ENCODE results near the gene APOBR.
"Not testable (repeated sequence)": the region's sequence is repeated elsewhere in the genome, so short reads cannot be mapped to it uniquely, and the experiment has no call there.

APOBR gene

DNA sequence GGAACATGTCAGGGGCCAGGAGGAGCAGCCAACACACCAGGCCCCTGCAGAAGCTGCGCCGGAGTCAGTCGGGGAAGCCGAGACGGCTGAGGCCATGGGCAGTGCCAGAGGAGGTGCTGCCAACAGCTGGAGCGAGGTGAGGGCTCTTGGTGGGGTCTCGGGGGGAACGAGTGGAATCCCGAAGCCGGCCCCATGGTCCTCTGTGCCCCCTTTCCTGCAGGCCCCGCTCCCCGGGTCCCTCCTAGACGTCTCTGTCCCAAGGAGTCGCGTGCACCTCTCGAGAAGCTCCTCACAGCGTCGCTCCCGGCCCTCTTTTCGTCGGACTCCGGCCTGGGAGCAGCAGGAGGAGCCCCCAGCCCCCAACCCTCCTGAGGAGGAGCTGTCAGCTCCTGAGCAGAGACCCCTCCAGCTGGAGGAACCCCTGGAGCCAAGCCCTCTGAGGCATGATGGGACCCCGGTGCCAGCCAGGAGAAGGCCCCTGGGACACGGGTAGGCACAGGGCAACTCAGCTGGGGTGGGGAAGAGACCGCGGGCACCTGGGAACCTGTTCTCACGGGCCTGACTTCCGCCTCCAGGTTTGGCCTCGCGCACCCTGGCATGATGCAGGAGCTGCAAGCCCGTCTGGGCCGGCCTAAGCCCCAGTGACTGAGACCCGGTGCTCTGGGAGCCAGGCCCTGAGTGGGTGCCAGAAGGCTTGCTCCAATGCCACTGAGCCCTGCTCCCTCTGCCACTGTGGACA lies 3.6 kb downstream of the APOBR start:
- DNase-seq (ENCODE audit: low spot score): no peak

DNA sequence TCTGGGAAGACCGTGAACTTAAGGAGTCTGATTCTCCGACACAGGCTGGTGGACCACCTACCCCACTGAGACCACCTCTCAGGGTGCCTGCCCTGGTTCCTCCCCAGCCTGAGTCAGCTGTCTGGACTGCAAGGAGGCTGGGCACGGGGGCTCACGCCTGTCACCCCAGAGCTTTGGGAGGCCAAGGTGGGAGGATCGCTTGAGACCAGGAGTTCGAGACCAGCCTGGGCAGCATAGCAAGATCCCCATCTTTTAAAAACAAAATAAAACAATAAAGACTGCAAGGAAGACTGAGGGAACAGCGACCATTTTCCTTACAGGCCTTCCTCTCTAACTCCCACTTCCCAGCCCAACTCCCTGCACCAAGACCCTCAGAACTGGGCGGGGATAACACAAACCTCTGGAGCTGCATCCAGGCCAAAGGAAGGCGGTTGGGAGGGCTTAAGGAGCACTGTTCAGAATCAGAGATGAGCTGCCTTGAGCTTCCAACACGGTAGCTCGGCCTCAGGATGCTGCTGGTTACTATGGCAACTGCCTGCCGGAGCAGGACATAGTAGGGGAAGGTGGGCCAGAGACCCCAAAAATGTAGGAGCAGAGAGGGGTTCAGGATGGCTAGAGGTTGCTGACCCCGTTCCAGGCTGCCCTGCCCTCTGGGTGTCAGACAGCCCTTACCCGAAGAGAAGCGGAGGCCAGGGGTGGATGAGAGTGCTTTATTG lies 4.4 kb downstream of the APOBR start:
- no peak for DNase-seq (ENCODE audit: low spot score)

DNA sequence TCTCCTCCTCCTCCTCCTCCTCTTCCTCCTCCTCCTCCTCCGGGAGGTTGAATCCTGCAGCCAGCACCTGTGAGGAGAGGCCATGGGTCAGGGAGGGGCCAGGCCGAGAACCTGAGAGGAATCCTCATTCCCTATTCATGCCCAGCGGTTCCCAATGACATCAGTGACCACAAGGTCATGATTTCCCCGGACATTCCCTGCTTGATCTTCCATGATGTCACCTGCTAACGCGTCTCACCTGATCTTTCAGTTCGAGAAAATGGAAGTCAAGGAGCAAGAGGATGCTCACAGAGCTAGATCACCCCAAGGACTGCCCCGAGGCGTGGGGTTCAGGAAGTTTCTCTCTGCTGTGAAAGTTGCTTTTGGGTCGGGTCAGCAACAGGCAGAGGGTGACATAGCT lies 5.4 kb downstream of the APOBR start:
- DNase-seq (ENCODE audit: low spot score): no peak

DNA sequence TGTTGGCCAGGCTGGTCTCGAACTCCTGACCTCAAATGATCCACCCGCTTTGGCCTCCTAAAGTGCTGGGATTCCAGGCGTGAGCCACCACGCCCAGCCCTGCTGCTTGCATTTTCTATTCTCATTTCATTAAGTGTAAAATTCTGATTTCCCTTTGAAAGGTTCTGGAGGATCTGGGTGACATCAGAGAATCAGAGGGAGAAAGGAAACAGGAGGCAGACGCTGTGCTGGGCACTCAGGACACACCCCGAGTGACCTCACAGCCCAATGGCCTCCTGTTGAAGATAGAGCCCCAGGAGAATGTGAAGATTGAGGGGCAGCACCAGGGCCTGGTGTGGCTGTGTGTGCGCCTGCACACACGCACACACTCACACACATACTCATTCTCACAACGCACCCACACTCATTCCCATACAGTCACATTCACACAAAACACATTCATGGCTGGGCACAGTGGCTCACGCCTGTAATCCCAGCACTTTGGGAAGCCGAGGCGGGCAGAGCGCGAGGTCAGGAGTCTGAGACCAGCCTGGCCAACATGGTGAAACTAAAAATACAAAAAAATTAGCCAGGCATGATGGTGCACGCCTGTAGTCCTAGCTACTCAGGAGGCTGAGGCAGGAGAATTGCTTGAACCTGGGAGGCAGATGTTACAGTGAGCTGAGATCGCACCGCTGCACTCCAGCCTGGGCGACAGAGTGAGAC lies 6.2 kb downstream of the APOBR start:
- DNase-seq (ENCODE audit: low spot score): not testable (repeated sequence)

DNA sequence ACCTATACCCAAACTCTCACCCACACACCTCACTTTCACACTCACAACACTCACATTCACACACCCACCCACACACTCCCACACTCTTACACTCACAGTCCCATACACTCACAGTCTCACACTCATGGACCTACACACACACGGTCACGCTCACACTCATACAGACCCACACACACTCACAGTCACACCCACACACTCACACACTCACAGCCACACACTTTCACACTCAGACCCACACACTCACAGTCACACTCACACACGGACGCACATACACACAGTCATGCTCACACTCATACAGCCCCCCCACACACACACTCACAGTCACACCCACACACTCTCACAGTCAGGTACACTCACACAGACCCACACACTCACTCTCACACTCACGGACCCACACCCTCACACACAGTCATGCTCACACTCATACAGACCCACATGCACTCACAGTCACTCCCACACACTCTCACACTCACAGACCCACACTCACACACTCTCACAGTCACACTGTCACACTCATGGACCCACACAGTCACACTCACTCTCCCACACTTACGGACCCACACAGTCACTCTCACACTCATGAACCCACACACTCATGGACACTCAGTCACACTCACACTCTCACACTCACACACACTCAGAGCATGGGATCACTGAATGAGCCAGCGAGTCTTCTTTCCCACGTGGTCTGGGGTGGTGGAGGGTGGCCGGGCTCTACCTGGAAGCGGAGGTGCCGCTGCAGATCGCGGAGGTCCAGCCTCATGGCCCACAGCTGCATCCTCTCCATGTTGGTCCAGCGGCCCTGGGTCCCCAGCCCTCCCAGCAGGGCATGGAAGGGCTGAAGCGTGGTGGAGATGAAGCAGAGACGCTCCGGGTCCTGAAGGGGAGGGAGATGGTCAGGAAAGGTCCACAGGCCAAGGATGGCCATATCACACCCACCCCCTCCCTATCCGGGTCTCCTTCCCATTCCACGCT lies 7.1 kb downstream of the APOBR start:
- DNase-seq (ENCODE audit: low spot score): no peak

DNA sequence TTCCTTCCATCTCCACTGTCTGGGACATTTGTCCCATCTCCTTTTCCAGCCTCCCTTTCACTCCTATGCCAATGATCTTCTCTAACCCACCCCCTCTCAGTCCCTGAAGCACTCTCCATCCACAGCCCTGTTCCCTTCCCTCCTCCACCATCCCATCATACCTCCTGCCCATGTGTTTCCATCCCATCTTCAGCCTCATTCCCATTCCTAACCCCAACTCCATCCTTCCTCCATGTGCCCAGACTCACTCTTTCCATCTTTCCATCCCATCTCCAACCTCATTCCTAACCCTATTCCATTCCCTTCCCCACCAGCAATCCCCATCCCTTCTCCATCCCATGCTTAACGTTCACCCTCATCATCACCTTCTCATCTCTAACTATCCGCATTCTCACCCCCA lies 7.8 kb downstream of the APOBR start:
- no peak for DNase-seq (ENCODE audit: low spot score)

DNA sequence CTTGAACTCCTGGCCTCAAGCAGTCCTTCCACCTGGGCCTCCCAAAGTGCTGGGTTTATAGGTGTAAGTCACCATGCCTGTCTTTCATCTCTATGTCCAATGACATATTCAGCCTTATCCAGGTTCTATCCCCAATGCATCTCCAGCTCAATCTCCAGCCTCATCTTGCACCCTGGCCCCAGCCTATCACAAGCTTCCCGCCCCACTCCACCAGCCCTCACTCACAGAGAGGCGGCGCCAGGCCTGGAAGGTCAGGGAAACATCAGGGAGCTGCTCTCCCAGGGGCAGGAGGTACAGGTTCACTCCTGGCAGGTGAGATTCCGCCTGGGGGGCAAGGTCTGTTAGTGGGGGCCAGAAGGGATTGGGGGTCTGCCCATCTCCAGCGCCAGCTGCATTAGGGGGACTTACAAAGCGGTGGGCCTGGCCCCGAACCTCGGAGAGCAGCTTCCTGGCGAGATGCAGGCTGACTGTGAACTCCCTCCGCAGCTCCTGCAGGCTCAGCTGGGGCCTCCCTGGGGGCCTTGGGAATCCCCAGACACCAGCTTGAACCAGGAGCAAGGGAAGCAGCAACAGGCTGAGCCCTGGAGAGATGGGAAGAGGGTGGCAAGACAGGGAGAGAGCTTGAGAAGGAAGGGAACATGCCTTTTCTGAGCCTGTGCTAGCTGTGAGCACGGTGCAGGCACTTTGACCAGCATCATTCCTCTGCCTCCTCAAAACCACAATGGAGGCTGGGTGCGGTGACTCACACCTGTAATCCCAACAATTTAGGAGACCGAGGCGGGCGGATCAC lies 9.2 kb downstream of the APOBR start:
- no peak for DNase-seq (ENCODE audit: low spot score)

DNA sequence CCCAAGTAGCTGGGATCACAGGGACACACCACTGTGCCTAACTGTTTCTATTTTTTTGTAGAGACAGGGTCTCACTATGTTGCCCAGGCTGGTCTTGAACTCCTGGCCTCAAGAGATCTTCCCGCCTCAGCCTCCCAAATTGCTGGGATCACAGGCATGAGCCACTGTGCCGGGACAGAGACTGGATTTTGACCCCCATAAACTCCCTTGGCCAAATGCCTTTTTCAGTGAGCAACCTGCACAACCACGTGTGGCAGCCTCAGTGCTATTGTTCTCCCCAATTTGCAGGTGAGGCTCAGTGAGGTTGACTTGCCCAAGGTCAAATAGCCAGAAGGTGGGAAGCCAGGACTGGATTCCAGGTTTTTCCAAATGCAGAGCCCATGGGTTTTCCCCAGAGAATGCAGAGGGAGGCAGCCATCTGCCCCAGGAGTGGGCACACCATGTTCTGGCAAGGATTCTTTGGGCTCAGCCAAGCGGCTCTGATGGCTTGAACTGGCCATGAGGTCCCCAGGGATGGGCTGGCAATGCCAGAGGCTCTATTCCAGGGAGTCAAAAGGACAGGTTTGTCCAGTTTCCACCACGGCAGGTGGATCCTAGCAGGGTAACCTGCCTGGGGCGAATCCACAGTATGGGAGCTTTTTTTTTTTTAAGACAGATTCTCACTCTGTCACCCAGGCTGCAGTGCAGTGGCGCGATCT lies 10.4 kb downstream of the APOBR start:
- DNase-seq (ENCODE audit: low spot score): no peak

DNA sequence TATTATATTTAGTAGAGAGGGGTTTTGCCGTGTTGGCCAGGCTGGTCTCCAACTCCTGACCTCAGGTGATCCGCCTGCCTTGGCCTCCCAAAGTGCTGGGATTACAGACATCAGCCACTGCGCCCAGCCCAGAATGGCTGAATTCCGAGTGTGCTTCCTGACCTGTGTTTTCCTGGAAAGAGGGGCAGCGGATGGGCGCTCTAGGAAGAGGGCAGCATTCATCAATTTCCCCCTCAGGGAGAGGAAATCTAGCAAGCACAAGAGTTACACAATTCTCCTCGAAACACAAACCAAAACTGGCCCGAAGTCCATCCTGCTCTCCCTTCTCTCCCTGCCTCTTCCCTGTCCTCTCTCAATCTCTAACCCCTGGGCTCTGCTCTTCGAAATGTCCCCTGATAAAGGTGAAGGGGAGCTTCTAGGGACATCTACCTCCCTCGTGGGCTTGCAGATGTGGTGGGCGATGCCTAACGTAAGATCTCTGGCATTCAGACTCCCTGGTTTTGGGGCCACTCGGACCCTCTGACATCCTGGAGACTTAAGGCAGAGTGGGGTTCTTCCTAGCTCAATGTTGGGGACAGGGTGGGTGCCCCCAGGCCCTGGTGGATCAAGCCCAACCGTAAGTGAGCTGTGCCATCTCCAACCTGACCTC lies 11.2 kb downstream of the APOBR start:
- DNase-seq (ENCODE audit: low spot score): no peak

DNA sequence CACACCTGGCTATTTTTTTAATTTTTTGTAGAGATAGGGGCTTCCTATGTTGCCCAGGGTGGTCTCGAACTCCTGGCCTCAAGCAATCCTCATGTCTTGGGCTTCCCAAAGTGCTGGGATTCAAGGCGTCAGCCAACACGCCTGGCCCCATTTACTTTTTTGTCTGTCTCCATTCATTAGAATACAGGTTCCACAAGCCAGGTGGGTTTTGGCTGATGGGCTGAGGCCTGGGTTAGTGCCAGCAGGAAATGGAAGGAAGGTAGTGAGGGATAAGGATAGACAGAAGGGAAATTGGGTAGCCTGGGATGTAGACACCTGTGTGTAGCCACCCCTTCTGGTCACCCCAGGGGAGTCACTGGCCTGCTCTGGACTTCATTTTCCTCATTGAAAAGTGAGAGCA lies 16.6 kb downstream of the APOBR start:
- DNase-seq (ENCODE audit: low spot score): no peak

DNA sequence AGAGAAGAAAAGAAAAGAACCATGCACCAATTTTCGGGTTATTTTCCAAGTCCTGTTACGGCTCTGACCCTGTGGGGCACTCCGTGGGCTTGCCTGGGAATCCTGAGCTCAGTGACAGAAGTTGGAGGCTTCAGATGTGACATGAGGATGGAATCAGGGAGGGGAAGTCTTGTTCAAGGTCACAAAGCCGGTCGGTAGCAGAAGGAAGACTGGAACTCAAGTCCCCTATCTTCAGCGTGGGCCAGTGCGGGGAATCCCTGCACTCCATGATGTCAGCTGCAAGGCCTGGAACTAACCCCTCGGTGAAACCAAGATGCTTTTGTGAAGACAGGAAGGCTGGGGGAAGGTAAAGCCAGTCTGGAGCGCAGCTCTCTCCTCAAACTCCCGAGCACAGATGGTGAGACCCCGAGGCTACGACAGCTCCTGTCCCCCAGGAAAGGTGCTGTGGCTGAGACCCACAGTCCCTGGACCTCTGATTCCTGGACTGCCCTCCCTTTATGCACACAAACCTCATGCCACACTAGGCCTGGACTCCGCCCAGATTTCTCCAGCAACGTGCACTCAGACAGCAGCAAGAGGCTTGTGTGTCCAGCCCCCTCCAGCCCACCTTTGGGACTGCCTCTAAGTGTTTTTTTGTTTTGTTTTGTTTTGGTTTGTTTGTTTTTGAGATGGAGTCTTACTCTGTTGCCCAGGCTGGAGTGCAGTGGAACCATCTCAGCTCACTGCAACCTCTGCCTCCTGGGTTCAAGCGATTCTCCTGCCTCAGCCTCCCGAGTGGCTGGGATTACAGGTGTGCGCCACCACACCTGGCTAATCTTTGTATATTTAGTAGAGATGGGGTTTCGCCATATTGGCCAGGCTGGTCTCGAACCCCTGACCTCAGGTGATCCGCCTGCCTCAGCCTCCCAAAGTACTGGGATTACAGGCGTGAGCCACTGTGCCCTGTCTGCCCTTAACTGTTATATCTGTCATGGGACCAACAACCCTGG lies 17.7 kb downstream of the APOBR start:
- DNase-seq (ENCODE audit: low spot score): no peak

DNA sequence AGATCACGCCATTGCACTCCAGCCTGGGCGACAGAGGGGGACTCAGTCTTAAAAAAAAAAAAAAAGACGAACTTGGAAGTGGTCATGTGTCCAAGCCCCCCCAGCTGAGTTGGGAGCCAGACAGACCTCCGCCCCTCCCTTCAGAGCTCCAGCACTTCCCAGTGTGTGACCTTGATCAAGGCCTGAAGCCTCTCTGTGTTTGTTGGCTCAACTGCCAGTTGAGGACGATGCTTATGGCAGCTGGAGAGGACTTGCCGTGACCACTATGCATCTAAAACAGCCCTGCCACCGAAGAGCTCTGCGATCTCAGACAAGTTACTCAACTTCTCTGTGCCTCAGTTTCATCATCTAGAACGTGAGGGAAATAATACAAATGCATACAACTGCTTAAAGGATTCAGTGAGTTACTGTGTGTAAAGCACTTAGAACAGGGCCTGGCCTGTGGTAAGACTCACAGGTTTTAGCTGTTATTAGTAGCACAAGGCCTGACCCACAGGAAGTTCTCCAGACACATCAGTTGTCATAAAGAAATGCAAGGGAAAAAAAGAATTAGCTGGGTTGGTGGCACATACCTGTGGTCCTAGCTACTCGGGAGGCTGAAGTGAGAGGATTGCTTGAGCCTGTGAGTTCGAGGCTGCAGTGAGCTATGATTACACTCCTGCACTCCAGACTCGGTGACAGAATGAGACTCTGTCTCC lies 19.2 kb downstream of the APOBR start:
- DNase-seq (ENCODE audit: low spot score): no peak

DNA sequence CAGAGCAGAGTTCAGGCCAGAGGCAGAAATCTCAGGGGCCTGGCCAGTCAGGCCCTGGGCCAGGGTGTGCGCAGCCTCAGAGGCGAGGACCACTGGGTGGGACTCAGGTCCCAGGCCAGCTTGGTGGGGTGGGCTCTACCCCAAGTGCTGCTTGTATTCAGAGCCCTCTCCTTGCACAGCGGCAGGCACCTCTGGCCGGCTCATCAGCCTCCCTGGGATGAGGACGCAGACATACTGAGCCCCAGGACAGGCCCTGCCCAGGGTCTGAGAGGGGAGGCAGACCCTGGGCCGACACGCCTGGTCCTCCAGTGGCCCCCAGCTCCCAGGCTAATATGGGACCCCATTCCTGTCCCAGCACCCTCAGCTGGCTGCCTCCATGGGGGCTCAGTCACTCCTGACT lies 19.8 kb downstream of the APOBR start:
- DNase-seq (ENCODE audit: low spot score): no peak

DNA sequence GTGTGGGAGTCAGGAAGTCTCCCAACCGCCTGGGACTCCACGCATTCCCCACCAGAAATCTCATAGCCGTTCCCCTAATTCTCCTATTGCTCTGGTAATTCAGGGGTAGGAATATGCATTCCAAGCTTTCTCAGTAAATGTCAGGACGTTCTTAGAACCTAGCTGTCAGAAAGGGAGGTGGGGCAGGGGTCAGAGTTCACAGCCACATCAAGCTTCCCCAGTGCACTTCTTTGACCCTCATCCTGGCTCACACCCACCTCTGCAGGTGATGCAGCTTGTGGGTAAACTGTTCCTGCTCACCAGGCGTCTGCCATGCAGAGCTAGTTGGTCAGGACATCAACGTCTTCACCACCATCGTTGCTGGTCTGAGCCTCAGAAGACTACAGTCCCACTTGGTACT lies 26.2 kb downstream of the APOBR start:
- DNase-seq (ENCODE audit: low spot score): no peak

DNA sequence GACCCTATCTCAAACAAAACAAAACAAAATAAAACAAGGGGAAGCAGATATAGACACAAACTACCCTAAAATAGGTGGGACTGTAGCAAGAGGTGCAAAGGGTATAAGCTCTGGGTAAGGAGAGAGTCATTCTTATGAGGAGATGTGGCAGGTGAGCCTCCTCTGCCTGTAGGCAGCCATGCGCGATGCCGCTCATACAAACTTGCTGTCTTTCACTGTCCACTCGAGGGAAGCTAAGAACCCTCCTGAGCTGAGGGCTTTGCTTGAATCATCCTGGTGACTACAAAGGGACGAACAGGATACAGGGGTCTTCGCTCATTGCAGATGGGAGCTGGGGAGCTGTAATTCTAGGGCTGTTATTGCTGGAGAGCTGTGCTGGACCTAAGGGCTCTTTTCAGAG lies 27.0 kb downstream of the APOBR start:
- no peak for DNase-seq (ENCODE audit: low spot score)

DNA sequence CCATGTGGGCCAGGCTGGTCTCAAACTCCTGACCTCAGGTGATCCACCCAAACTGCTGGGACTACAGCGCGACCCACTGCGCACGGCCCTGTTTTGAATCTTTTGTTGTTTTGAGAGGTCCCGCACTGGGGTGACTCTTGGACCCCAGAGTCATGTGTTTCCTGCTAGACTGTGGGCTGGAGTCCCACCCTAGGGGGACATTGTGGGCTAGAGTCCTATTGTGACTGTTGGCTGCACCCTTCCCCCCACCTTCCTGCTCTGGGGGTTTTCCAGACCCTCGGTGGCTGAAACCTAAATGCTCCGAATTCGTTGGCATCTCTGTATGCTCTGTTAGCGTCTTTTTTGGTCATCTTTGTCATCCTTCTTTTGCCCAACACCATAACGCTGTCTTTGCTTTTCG lies 28.3 kb downstream of the APOBR start:
- DNase-seq (ENCODE audit: low spot score): no peak

DNA sequence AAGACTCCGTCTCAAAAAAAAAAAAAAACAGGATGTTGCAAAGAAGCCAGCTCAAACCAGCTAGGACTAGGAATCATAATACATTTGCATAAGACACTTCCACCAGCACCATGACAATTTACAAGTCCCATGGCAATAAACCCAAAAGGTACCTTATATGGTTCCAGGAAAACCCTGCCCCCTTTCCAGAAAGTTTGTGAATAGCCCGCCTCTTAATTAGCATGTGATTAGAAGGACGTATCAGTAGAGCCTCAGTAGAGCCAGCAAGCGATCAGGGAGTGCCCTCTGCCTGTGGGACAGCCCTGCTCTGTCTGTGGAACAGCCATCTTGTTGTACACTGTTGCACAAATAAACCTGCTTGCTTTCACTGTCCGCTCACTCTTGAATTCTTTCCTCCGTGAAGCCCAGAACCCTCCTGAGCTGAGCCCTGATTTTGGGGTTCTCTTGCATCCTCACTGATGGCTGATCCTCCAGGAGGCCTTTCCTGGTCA lies 30.3 kb downstream of the APOBR start:
- no peak for DNase-seq (ENCODE audit: low spot score)

Data from activated CD4-positive, alpha-beta T cell treated with anti-CD3 and anti-CD28 coated beads, Interleukin-2, Interleukin-4, amounts not matched to agents 100 ng/mL and 50 ng/mL, durations not matched to agents 16 hours and 8 hours (primary cell).